ENCODE data around the gene TAGLN.

The TAGLN gene

DNA sequence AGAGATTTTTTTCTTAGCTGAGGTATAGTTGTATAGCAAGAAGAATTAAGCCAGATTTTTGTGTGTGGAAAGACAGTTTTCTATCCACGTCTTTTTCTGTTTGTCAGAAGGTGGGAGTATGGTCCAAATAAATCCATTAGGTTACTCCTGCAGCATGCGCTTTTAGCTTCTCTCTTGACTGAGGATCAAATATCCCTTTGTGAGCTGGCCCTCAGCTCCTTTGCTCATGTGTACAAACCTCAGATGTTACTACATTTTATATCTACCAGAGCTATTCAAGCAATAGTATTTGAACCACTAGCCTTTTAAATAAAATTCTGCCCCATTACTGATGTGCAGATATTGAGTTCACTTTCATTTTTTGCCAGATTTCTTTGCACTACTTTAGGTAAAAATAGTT, 29.4 kb upstream of the TAGLN start:
- no peak for DNase-seq (ENCODE audit: extremely low read depth, low read depth)
- TF ChIP-seq, protein P1, sequence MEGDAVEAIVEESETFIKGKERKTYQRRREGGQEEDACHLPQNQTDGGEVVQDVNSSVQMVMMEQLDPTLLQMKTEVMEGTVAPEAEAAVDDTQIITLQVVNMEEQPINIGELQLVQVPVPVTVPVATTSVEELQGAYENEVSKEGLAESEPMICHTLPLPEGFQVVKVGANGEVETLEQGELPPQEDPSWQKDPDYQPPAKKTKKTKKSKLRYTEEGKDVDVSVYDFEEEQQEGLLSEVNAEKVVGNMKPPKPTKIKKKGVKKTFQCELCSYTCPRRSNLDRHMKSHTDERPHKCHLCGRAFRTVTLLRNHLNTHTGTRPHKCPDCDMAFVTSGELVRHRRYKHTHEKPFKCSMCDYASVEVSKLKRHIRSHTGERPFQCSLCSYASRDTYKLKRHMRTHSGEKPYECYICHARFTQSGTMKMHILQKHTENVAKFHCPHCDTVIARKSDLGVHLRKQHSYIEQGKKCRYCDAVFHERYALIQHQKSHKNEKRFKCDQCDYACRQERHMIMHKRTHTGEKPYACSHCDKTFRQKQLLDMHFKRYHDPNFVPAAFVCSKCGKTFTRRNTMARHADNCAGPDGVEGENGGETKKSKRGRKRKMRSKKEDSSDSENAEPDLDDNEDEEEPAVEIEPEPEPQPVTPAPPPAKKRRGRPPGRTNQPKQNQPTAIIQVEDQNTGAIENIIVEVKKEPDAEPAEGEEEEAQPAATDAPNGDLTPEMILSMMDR (IDR thresholded peaks at IDR 0.05; ENCODE audit: low read depth, low read length): no peak

DNA sequence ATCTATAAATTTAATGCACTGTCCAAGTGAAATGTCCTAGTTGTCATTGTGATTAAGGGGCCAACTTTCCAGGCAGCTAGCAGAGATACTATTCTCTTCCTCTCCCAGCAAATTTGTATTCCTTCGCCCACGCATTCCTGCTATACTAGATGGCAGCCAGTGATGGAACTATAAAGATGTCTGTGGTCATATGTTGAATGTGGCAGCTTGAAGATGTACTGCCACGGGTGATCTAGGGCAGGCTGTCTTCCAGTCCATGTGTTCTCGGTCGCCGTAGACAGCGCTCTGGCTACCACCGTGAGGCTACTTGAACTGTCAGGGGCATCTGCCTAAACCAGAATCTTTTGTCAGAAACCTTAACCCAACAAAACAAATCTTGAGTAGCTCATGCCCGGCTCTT, 29.0 kb upstream of the TAGLN start:
- TF ChIP-seq, protein P1 (IDR thresholded peaks at IDR 0.05; ENCODE audit: low read depth, low read length): no peak
- no peak for DNase-seq (ENCODE audit: extremely low read depth, low read depth)

DNA sequence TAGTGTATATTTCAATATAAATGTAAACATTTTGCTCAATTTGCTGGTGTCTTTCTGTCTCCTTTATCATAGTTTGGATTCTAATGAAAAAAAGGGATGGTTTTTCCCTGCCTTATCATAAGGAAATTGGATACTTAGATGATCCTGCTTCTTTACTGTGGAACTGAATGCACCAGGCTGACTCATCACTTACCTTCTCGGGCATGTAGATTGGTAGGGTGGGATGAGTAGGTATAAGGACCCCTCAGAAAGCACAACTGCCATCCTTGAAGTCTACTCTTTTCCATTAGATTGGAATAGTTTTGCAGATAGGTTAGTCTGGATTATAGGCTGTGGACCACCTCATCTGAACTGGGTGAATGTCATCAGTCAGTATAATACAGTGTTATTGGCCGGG, 28.2 kb upstream of the TAGLN start:
- DNase-seq (ENCODE audit: extremely low read depth, low read depth): no peak
- TF ChIP-seq, protein P1 (IDR thresholded peaks at IDR 0.05; ENCODE audit: low read depth, low read length): no peak

DNA sequence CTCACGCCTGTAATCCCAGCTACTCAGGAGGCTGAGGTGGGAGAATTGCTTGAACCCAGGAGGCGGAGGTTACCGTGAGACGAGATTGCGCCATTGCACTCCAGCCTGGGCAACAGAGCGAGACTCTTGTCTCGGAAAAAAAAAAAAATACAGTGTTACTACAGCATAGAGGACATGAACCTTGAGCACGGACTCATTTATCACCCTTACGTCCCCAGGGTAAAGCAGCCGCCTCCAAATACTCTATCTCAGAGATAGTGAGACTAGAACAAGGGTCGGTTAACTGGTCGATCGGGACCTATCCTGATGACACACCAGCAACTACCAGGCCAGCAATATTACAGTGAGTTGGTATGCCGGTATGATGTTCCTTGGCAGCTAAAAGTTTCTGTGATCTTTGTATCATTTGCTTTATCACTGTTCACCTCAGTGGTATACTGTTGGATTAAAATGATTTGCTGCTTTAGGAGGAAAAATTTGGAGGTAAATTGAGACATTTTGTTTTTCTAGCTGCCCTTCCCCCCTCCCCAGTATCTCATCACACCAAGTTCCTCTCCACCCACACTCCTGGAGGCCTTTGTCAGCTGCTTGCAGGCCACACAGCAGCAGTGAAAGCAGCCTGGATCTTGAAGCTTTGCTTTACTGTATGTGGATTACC, 27.6 kb upstream of the TAGLN start:
- TF ChIP-seq, protein P1 (IDR thresholded peaks at IDR 0.05; ENCODE audit: low read depth, low read length): no peak
- DNase-seq (ENCODE audit: extremely low read depth, low read depth): no peak

DNA sequence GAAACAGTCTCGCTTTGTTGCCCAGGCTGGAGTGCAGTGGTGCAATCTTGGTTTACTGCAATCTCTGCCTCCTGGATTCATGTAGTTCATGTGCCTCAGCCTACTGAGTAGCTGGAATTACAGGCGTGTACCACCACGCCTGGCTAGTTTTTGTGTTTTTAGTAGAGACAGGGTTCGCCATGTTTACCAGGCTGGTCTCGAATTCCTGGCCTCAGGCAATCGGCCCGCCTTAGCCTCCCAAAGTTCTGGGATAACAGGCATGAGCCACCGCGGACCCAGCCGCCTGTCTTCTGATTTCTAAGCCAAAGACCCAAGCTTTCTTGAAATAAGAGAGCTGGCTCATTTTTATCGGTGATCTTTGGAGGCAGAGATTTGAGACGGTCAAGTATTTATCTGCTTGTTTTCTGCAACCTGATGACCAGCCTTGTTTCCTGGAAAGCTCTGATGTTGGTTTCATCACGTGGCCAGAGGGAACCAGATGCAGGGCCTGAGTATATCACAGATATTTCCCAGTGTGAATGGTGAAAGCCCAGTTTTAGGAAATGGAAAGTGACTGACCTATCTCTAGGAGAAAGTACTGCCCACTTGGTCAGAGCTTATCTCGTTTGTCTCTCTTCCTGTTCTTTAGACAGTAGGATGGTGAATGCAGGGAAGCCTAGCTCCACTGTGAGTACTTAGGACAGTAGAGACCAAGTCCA, 26.3 kb upstream of the TAGLN start:
- TF ChIP-seq, protein P1 (IDR thresholded peaks at IDR 0.05; ENCODE audit: low read depth, low read length): no peak
- no peak for DNase-seq (ENCODE audit: extremely low read depth, low read depth)

DNA sequence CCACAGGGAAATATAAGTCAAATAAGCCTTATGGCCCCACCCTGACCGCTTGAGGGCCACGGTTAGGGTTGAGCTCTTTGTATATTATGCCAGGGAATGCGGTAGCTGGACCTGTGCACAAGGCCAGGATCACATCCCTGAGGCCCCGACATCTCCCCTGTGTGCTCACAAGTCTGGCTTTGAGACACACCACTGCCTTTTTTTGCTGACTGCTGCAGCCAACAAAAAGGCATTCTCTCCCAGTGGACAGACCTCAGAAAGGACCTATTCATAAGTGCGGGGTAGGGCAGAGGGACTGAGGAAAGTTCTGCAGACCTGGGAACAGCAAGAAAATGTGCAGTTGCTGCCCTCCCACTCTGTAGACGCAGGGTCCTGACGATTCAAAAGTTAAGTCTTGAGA, 24.1 kb upstream of the TAGLN start:
- no peak for DNase-seq (ENCODE audit: extremely low read depth, low read depth)
- TF ChIP-seq, protein P1 (IDR thresholded peaks at IDR 0.05; ENCODE audit: low read depth, low read length): no peak

DNA sequence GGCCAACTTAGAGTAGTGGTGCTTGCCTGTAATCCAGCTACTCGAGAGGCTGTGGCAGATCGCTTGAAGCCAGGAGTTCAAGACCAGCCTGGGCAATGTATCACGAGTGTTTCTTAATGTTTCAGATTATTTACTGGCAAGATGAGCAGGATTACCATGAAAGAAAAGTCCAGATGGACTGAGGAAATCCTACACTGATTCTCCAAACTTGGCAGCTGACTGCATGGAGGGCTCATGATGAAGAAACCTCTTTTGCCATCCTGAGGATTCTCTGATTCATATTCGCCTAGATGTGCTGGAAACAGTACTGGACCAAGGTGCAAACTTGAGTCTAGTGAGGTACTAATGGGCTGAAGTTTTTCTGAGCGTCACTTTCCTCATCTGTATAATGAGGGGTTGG, 23.4 kb upstream of the TAGLN start:
- TF ChIP-seq, protein P1 (IDR thresholded peaks at IDR 0.05; ENCODE audit: low read depth, low read length): no peak
- no peak for DNase-seq (ENCODE audit: extremely low read depth, low read depth)
